Osteoblast (primary cell): Measurements from ENCODE around the gene TGFBR3L. TPM values are rescaled to one million over a fixed set of nuclear protein-coding genes. Genes with fewer than 3 reads are reported as not detected.

Experiments
- DNase-seq: peaks from one replicate; pipeline ENCODE4 v3.0.0; 2011; ENCODE audit warnings: low spot score, mixed read lengths; ENCODE audit not compliant: insufficient read length; ENCODE audit errors: missing footprints
- H2AFZ ChIP-seq: 2 replicates; pipeline ENCODE4 v1.6.0; 2011; ENCODE audit warnings: mild to moderate bottlenecking, low read length
- H3K27ac ChIP-seq: 2 replicates; pipeline ENCODE4 v1.5.1; 2011; ENCODE audit warnings: mild to moderate bottlenecking, low read depth, low read length, moderate library complexity
- H3K27me3 ChIP-seq: 2 replicates; pipeline ENCODE4 v1.6.0; 2012; ENCODE audit warnings: mild to moderate bottlenecking, control low read depth, inconsistent platforms, low read length, moderate library complexity; ENCODE audit not compliant: insufficient read depth
- H3K36me3 ChIP-seq: 2 replicates; pipeline ENCODE4 v1.5.1; 2011; ENCODE audit warnings: mild to moderate bottlenecking, low read length, control low read depth, moderate library complexity; ENCODE audit not compliant: insufficient read depth
- H3K4me1 ChIP-seq: 2 replicates; pipeline ENCODE4 v1.5.1; 2011; ENCODE audit warnings: mild to moderate bottlenecking, low read length, control low read depth, moderate library complexity; ENCODE audit not compliant: insufficient read depth
- H3K4me2 ChIP-seq: 2 replicates; pipeline ENCODE4 v1.6.0; 2011; ENCODE audit warnings: mild to moderate bottlenecking, low read length; ENCODE audit not compliant: insufficient read depth
- H3K4me3 ChIP-seq: fragments of 200-600 bp; sonication (generic); 3 replicates; pipeline ENCODE4 v1.5.1; 2012; ENCODE audit warnings: mild to moderate bottlenecking, low read length, inconsistent platforms; ENCODE audit not compliant: insufficient read depth
- H3K79me2 ChIP-seq: 2 replicates; pipeline ENCODE4 v1.6.0; 2012; ENCODE audit warnings: mild to moderate bottlenecking, low read length, control low read depth, inconsistent platforms; ENCODE audit not compliant: insufficient read depth
- H3K9me3 ChIP-seq: 2 replicates; pipeline ENCODE4 v1.5.1; 2011; ENCODE audit warnings: low read depth, low read length, control low read depth
- H4K20me1 ChIP-seq: 2 replicates; pipeline ENCODE4 v1.6.0; 2012; ENCODE audit warnings: mild to moderate bottlenecking, low read length, control low read depth; ENCODE audit not compliant: insufficient read depth
- total RNA-seq: library from RNA; depleted of rRNA; stranded (reverse); fragments of >200 nt; gene quantifications from 2 replicates; pipeline ENCODE4 v1.2.3, GENCODE V29; 2012
- TF ChIP-seq, protein P1 (sequence below): IDR thresholded peaks from 2 replicates; pipeline ENCODE4 v1.5.1; 2011; ENCODE audit warnings: mild to moderate bottlenecking, low read depth, low read length, moderate library complexity; ENCODE audit errors: extremely low read depth

TGFBR3L gene
- total RNA-seq, 1 donor: under 0.01 TPM

DNA sequence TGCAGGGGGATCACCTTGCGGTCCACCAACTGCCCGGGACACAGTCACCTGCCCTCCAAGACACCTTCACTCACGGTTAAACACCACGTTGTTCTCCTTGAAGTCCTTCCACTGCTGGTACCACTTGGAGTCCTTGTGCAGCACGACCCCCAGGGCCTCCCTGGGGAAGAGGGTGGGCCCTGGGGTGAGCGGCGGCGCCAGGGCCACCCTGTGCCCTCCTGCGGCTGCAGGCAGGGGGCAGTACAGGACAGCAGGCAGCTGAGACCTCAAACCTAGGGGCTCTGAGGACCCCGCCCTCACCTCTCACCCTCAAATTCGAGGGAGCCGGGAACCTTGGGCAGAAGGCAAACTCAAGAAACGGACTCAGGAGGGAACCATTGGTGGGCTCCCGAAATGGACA is 18.8 kb downstream of the TGFBR3L start:
- no peaks in the 10 kb centered on the region for H4K20me1 ChIP-seq
- H3K27me3 ChIP-seq: no peaks in the 10 kb centered on the region
- H3K4me2 ChIP-seq: no peak overlapping the region
- peak; percentile 69 for DNase-seq
- H3K36me3 ChIP-seq: peaks cover 55% of the 10 kb centered on the region
- H3K9me3 ChIP-seq: no peaks in the 10 kb centered on the region
- H3K27ac ChIP-seq: no peak overlapping the region
- TF ChIP-seq, protein P1, sequence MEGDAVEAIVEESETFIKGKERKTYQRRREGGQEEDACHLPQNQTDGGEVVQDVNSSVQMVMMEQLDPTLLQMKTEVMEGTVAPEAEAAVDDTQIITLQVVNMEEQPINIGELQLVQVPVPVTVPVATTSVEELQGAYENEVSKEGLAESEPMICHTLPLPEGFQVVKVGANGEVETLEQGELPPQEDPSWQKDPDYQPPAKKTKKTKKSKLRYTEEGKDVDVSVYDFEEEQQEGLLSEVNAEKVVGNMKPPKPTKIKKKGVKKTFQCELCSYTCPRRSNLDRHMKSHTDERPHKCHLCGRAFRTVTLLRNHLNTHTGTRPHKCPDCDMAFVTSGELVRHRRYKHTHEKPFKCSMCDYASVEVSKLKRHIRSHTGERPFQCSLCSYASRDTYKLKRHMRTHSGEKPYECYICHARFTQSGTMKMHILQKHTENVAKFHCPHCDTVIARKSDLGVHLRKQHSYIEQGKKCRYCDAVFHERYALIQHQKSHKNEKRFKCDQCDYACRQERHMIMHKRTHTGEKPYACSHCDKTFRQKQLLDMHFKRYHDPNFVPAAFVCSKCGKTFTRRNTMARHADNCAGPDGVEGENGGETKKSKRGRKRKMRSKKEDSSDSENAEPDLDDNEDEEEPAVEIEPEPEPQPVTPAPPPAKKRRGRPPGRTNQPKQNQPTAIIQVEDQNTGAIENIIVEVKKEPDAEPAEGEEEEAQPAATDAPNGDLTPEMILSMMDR: peak; percentile 20
- no peak overlapping the region for H2AFZ ChIP-seq
- H3K4me3 ChIP-seq: no peak overlapping the region
- H3K79me2 ChIP-seq: peaks cover 2% of the 10 kb centered on the region
- peaks cover 14% of the 10 kb centered on the region for H3K4me1 ChIP-seq

DNA sequence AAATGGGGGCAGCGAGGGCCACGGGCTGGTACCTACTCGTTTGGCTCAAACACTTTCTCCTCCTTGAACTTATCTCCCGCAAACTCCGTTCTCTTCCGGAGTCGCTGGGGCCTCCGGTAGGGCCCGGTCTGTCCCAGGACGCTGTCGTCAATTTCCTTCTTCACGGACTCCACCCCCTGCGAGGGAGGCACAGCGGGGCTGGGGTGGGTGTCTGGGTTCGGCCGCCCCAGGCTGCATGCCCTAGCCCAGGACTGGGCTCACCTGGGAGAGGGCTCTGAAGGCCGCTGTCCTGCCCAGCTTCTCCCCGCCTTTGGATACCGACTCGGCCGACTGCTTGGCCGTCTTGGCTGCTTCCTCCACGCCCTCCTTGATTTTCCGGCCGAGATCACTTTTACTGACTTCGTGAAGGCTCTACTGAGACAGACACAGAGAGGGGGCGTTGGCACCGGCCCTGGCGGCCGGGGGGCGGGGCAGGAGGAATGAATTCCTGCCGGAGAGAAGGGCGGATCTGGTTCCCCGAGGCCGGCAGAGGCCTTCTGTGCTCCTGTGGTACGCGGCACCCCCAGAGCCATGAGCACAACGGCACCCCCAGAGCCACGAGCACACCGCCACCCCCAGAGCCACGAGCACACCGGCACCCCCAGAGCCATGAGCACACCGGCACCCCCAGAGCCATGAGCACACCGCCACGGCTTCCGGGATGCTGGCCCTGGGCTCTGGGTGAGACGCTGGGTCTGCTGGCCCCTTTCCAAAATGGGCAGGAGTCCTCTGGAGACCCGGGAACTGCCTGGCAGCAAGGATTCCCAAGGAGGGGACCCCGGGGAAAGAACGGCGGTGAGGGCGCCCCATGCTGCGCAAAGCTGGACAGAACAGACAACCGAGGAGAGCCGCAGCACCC is 19.4 kb downstream of the TGFBR3L start:
- Histone ChIP-seq H3K4me3 (no peak overlapping the region), H3K36me3 (peaks cover 55% of the 10 kb centered on the region), H2AFZ (no peak overlapping the region), H3K4me2 (no peak overlapping the region), H3K4me1 (peaks cover 7% of the 10 kb centered on the region), H3K9me3 (no peaks in the 10 kb centered on the region), H3K79me2 (peaks cover 2% of the 10 kb centered on the region), H3K27ac (no peak overlapping the region), H4K20me1 (no peaks in the 10 kb centered on the region), H3K27me3 (no peaks in the 10 kb centered on the region)
- peak; percentile 55 for DNase-seq
- TF ChIP-seq, protein P1: no peak

DNA sequence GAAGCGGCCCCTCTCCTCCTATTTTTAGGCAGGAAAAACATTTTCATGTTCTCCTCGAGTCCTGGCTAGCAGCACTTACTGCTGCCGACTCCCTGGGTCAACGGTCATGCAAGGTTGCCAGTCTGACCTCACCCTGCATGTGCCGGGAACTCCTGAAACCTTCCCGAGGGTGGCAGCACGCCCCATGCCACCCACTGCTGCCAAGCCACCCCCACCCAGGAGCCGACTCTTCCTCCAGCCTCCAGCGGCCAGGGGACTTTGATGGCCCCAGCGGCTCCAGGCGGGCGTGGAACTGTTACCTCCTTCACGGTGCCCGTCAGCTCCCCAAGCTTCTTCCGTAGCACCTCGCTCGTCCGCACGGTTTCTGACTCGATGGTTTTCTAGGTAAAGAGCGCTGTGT is 20.1 kb downstream of the TGFBR3L start:
- Histone ChIP-seq H3K79me2 (peaks cover 2% of the 10 kb centered on the region), H3K4me2 (no peak overlapping the region), H4K20me1 (no peaks in the 10 kb centered on the region), H3K4me3 (no peak overlapping the region), H3K27me3 (no peaks in the 10 kb centered on the region), H2AFZ (no peak overlapping the region), H3K36me3 (peaks cover 55% of the 10 kb centered on the region), H3K9me3 (no peaks in the 10 kb centered on the region), H3K4me1 (no peaks in the 10 kb centered on the region), H3K27ac (no peak overlapping the region)
- peak; percentile 34 for DNase-seq
- TF ChIP-seq, protein P1: no peak

DNA sequence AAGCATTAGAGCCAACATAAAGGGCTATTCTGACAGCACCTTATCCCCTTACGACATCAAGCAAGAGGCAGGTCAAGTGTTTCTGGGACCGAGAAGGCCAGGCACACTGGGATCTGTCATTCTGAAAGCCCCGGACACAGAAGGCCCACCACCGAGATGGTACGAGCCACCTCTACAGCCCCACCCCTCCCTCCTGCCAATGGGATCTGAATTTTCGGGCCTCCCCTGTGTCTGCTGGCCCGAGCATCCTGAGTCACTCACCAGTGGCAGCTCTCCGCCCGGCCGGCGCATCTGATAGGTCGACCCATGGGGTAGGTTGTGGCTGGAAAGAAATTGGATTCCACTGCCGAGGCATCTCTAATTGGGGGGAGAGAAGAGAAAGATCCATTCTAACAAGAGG is 26.2 kb downstream of the TGFBR3L start:
- peaks cover 5% of the 10 kb centered on the region for H4K20me1 ChIP-seq
- no peak overlapping the region for H3K4me3 ChIP-seq
- peak; percentile 23 for DNase-seq
- no peaks in the 10 kb centered on the region for H3K27me3 ChIP-seq
- H3K27ac ChIP-seq: no peak overlapping the region
- H3K36me3 ChIP-seq: peaks cover 18% of the 10 kb centered on the region
- H3K4me1 ChIP-seq: peaks cover 14% of the 10 kb centered on the region
- no peak overlapping the region for H2AFZ ChIP-seq
- TF ChIP-seq, protein P1: no peak
- no peak overlapping the region for H3K4me2 ChIP-seq
- peaks cover 37% of the 10 kb centered on the region for H3K79me2 ChIP-seq
- no peaks in the 10 kb centered on the region for H3K9me3 ChIP-seq
